HS-27A (cell line): ENCODE measurements around the gene LRRC37A.
"Not testable (repeated sequence)": the region's sequence is repeated elsewhere in the genome, so short reads cannot be mapped to it uniquely, and the experiment has no call there.

Source experiments
- DNase-seq: peaks from one replicate; pipeline ENCODE4 v3.0.0-alpha.2; 2012; ENCODE audit warnings: low read depth, missing footprints

Gene LRRC37A

DNA sequence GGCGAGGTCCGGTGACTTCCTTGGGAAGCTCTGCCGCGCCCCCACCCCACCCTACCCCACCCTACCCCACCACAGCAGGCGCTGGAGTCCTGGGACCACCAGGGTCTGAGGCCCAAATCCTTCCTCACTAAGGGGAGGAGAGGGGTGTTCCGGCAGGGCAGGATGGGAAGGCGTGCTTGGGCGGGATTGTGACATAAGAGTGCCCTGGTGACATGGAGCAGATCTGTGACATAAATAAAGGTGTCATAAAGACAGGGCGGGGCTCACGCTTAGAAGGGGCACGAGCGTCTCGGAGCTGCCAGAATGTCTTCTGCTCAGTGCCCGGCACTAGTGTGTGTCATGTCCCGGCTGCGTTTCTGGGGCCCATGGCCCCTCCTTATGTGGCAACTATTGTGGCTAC, at the start of gene LRRC37A:
Gene LRRC37A (plus strand): TSS at position 301 of the 400 bp plus-strand sequence. CDS start 3 bp downstream, at position 304.
- DNase-seq: not testable (repeated sequence)

DNA sequence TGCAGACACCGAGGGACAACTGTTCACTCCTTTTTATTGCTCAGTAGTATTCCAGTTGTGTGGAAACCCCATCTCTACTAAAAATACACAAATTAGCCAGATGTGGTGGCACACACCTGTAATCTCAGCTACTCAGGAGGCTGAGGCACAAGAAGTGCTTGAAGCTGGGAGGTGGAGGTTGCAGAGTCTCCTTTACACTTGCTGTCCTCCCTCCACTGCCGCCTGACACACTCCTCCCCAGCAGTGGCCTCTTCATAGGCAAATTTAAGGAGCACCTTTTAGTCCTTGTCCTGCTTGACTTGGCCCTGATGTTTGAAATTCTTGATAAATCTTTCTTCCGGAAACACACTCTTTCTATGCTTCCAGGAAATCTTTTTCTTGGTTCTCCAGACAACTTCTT, 45.8 kb upstream of the LRRC37A start:
- DNase-seq: not testable (repeated sequence)

DNA sequence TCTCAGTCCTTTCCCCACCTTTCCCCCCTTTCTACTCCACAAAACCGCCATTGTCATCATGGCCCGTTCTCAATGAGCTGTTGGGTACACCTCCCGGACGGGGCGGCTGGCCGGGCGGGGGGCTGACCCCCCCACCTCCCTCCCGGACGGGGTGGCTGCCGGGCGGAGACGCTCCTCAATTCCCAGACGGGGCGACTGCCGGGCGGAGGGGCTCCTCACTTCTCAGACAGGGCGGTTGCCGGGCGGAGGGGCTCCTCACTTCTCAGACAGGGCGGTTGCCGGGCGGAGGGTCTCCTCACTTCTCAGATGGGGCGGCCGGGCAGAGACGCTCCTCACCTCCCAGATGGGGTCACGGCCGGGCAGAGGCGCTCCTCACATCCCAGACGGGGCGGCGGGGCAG, 42.1 kb upstream of the LRRC37A start:
- not testable (repeated sequence) for DNase-seq

DNA sequence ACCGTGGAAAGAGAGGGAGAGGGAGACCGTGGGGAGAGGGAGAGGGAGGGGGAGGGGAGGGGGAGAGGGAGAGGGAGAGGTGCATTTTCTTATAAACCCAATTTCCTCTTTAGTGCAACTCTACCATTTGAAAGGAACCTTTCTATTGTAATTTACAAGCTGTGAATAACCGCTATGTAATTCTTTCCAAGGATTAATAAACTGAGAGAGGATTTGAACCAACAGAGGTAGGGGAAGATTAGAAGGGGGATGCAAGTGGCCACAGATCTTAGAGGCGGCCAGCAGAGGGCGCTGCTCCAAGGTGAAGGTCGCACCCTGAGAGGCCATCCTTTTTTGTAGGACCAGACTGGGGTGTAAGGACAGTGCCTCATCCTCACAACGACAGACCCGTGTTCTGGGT, 41.2 kb upstream of the LRRC37A start:
- not testable (repeated sequence) for DNase-seq

DNA sequence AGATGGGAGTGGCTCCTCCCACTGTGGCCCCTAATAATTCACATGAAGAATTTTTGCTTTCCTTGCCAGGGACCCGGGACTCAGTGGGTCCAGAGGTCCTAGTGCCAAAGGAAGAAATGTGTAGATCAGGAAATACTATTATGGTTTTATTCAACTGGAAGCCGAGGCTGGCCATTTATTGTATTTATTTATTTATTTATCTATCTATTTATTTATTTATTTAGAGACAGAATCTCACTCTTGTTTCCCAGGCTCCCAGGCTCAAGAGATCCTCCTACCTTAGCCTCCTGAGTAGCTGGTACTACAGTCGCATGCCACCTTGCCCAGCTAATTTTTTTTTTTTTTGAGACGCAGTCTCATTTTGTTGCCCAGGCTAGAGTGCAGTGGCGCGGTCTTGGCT, 40.7 kb upstream of the LRRC37A start:
- DNase-seq: not testable (repeated sequence)

DNA sequence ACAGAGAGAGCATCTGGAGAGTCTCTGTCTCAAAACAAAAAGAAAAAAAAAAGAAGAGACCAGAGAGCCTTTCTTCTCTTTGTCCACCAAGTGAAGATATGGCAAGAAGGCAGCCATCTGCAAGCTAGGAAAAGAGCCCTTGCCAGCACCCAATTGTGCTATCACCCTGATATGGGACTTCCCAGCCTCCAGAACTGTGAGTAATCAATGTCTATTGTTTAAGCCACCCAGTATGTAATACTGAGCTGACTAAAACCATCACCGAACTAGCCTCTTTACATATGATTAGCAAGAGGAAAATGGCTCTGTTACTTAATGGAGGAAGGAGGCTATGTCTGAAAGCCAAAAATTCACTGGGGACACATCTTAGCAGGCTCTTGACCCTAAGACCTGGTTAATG, 38.6 kb upstream of the LRRC37A start:
- DNase-seq: not testable (repeated sequence)

DNA sequence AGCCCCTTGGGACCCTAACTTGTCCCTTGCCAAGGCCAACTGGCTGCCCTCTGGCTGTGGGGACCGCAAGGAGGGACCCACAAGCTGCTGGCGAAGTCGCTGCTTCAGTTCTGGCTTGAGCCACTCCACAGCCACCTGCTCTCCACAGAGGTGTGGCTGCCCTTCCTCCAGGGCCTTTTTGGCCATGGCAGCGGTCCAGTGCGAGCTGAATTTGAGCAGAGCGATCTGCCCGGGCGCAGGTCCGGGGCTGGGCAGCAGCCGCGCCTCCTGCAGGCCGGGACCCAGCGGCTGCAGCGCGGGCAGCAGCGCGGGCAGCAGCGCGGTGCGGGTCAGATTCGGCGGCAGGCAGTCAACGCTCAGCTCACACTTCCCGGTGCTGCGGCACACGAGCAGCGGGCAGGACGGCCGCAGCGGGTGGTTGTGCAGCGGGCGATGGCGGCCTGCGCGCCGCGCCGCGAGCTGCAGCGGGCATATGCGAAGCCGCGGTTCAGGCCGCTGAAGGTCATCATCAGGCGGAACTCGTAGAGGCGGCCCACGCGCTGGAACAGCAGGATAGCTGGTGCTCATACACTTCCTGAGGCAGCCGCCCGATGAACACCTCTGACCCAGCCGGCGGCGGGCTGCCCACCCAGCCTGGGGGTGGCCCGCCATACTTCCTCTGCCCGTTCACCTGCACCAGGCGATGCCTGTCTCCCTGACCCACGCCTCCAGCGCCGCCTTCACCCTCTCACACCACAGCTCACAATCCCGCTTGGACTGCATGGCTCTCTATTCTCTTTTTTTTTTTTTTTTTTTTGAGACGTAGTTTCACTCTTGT, 34.9 kb upstream of the LRRC37A start:
- not testable (repeated sequence) for DNase-seq

DNA sequence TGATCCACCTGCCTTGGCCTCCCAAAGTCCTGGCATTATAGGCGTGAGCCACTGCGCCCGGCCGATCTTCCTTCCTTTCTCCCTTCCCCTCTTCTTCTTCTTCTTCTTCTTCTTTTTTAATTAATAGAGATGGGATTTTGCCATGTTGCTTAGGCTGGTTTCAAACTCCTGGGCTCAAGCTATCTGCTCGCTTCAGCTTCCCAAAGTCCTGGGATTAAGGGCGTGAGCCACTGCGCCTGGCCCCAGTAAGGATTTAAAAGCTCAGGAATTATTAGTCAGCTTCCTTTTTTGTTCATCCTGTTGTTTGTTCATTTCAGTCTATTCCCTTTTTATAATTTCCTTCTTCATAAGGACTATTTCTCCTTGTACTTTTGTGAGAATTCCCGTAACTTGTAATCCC, 32.7 kb upstream of the LRRC37A start:
- DNase-seq: no peak

DNA sequence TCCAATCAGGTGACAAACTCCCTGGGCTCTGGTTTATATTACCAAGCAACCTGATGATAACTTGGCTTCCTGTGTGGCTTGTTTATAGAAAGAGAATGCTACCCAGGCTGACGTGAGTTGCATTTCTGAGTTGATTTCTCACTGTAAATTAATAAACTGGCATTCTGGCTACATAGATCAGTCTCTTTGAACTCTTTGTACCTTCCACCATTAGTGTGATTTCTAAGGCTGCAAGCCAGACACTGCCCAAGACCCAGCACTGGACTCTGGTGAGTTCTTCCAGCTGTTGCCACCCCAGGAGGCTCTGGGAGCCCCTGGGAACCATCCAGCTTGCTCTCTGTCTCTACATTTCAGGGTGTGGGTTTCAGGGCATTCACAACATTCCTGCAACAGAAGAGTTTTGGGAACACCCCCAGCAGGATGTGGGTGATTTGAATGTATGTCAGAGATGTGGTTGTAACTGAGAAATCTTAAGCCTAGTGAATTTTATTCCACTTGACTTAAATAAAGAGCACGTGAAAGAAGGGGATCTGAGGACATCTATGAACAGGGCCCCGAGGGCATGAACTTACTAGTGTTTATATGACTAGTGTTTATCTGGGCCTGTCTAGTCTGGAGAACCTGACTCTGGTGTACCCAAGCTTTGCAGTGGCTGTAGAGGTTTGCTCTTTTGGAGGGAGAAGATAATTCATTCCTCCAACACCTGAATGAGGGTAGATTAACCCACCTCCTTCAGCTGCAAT, 30.3 kb upstream of the LRRC37A start:
- peak; percentile 83 for DNase-seq

DNA sequence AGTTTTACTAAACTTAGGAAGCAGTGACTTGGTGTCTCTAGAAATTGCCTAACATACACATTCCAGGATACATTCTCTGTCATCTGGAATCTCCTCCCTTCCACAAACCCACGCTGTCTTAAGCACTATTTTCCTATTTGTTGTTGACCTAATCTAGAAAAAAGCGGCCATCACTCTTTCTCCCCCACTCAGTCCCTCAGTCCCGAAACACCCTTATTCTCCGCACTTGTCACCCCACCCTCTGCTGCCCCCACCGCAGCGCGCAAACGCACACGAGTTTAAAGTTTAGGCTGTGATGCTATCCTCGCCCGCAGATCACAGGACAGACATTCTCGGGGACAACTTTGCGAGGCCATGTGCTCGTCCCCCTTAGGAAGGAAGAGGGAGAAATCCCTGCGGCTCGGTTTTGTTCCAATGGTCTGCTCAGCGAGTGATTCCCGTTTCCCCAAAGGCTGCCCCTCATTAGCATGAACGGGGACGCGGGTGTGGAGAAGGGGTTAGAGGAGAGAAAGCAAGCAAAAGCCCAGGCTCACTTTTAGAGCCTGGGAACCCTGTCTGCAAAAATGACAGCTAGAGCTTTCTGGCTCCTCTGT, 28.8 kb upstream of the LRRC37A start:
- DNase-seq: not testable (repeated sequence)

DNA sequence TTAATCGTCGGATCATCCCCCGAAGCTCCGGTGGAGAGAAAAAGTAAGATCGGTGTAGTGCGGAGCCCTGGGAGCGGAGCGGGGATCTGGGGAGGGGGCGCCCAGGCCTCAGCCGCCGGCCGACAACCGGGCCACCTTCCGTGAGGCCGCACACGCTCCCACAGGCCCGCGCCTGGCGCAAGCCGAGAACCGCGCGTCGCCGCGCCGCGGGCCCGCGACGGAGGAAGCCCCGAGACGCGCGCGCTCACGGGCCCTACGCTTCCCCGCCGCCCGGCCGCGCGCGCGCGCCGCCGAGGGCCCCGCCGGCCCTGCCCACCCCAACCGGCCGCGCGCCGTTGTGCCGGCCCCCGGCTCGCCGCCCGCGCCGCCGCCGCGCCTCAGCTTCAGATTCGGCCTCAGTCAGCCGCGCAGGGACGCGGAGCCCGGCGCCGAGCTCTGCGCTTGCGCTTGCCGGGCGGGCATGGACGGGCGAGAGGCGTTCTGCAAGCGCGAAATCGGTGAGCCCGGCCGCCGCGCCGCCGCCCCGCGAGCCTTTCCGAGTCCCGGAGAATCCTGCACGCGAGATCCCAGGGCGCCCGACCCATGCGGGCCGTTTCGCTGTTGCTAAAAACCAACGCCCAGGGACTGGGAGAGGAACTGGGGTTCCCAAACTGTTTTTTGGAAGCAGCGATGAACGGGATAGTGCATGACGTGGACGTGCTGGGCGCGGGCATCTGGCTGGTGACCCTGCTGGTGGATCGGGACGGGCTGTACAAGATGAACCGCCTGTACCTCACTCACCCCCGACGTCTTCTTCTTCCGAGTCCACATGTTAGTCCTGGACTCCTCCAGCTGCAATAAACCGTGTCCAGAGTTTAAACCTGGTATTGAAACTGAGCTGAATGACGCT, 28.0 kb upstream of the LRRC37A start:
- peak; percentile 75 for DNase-seq

DNA sequence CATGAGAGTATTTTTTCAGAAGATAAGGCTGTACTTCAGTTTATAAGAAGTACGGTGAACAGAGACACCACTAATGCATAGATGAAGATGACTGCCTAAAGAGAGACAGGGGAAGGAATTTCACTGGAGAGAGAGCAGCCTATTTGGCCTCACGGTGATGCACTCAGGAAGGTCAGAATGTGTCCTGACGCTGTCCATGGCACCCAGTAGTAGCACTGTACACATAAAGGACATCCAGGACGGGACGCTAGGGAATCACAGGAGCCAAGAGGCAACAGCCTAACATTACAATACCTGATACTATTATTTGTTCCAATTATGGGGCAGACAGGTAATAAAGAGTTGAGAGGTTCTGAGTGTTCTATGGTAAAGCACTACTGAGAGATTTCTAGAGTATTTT, 24.9 kb upstream of the LRRC37A start:
- DNase-seq: no peak

DNA sequence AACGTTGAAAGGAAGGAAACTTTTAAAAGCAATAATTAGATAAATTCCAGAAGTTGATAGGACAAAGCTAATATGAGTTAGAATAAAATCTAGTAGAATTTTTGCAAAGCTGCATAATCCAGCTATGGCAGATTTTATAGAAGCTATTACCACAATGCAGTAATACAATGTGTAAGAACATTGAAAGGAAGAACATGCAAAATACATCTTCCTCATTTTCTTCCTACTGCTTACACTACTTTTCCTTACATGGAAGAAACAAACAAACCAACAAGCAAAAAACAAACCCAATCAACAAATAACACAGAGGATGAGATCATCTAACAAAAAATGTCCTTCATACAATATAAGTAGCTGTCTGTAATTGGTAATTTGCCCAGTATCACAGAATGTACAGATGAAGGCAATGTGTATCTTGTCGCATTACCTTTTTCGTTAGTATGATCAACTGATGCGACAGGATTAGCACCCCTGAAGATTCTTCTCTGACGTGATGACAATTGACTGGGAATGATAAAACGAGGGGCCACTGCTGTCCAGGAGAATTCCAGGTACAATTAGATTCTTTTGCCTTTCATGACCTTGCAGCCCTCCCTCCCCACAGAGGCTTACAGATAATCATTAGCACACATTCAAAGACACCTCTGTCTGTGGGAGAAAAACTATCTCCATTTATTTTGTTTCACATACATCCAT, 21.2 kb upstream of the LRRC37A start:
- no peak for DNase-seq

DNA sequence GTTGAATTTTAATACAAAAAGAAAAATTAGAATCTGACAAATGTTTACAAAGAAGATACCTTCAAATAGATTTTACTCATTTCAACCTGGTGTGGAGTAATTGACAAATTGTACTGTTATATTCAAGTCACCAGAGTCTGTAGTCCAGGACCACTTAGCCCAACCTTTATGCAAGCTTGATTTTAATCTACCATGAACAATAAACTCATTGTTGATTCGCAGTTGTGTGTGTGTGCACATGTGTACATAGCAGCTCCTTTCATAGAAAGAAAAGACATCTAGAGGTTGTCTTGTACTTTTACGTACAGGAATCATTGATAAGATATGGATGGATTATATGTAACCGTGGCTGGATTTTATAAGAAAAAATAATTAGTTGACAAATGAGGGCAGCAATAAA, 20.7 kb upstream of the LRRC37A start:
- no peak for DNase-seq

DNA sequence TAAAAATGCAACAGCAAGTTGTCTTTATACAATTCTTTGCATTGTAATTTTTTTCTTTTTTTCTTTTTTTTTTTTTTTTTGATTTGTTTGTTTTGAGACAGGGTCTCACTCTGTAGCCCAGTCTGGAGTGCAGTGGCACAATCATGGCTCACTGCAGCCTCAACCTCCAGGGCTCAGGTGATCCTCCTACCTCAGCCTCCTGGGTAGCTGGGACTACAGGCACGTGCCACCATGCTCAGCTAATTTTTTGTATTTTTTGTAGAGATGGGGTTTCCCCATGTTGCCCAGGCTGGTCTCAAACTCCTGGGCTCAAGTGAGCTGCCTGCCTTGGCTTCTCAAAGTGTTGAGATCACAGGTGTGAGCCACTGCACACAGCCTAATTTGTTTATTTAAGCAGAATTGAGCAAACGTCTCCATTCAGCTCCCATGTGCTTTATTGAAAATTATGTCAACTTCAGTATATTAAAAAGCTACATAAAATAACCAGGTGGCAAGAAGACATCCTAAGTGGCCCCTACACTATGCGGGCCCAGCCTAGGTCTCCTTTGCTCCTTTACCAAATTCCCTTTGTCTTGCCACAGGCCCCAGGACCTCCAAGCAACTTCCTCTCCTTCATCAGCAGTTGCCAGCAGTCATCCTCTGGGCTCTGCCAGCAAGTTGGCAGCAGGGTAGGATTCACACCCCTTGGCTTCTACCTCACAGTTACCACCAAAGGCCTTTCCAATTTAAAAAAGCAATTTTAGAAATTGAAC, 18.0 kb upstream of the LRRC37A start:
- not testable (repeated sequence) for DNase-seq

DNA sequence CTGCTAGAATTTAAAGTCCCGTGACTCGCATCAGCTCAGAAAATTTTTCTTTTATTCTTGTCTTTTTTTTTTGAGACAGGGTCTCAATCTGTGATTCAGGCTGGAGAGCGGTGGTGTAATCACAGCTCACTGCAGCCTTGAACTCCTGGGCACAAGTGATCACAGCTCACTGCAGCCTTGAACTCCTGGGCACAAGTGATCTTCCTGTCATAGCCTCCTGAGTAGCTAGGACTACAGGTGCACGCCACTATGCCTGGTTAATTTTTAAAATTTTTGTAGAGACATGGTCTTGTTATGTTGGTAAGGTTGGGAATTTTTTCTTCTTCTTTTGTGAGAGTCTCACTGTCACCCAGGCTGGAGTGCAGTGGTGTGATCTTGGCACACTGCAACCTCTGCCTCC, 13.6 kb upstream of the LRRC37A start:
- DNase-seq: not testable (repeated sequence)

DNA sequence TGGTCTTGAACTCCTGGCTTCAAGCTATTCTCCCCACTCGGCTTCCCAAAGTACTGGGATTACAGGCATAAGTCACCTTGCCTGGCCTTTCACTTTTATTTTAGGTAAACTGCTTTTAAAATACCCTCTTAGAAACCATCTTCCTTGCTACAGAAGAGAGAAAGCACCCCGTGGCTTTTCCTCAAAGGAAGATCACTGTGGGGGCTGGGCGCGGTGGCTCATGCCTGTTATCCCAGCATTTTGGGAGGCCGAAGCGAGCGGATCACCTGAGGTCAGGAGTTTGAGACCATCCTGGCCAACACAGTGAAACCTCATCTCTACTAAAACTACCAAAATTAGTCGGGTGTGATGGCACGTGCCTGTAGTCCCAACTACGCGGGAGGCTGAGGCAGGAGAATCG, 12.3 kb upstream of the LRRC37A start:
- DNase-seq: not testable (repeated sequence)

DNA sequence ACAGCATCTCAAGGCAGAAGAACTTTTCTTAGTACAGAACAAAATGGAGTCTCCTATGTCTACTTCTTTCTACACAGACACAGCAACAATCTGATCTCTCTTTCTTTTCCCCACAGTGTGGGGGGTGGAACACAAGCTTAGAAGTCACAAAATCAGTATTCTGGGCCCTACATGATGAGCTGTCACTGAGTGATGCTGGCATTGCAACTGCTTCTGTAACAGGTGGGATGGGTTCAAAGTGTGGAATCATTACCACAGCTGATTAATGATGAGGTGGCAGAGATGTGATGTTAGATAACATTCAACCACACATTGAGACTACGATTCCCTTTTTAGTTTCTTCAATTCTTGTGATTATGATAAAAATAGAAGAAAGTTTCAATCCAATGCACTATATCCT, 10.5 kb upstream of the LRRC37A start:
- not testable (repeated sequence) for DNase-seq

DNA sequence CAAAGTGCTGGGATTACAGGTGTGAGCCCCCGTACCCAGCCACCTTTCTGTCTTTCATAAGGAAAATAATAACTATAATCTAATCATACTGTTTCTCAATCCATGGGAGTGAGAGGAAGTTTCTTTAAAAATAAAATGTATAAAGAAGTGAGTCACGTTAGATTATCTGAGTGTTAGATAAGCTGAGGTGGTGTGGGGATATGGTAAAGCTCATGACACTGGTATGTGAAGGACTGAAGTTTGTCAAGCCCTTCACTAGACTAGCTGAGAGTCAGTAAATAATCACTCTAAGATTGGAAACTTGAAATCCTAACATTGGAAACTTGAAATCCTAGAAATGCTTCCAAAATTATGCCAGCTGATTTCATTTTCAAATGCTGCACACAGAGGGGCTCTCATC, 9.4 kb upstream of the LRRC37A start:
- not testable (repeated sequence) for DNase-seq

DNA sequence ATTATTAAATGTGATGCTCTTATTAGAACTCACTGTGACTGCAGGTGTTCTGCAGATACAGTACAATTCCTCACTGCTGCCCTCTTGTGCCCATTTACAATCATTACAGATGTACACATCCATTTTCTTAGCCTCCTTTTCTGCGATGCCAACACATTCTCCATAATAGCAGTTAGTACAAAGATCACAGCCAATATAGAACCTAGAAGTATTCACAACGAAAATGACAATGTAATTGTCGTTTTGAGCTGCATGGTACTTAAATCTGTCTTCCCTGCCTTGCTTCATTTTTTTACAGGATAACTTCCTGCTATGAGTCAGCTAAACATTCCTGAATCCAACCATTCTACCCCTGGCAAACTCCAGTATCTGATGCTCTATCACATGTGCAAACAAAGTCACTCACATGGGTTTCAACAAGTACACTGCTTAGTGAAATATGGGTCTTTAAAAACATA, 8.1 kb upstream of the LRRC37A start:
- peak; percentile 84 for DNase-seq
